ENCODE measurements around the gene OR13J1. TPM values are rescaled to one million over a fixed set of nuclear protein-coding genes. Genes with fewer than 3 reads are reported as not detected.
"Not testable (repeated sequence)": the region's sequence is repeated elsewhere in the genome, so short reads cannot be mapped to it uniquely, and the experiment has no call there.

Gene OR13J1
- total RNA-seq: not detected in 2 replicates

GRCh38 chr9:35870351-35870923, at the start of gene OR13J1:
OR13J1 (minus strand) TSS chr9:35870401; CDS start chr9:35870401, 0 bp downstream.
- no peak for DNase-seq (ENCODE audit: low read depth)

GRCh38 chr9:35919212-35920008, 49.2 kb upstream of the OR13J1 start:
- DNase-seq (ENCODE audit: low read depth): peak; percentile 60

- no peak for DNase-seq (ENCODE audit: low read depth)
These were observed 48.6 kb upstream of the OR13J1 start for GRCh38 chr9:35918780-35919179.

GRCh38 chr9:35917261-35917660, 47.1 kb upstream of the OR13J1 start:
- DNase-seq (ENCODE audit: low read depth): no peak

- DNase-seq (ENCODE audit: low read depth): no peak
These were observed 45.6 kb upstream of the OR13J1 start for GRCh38 chr9:35915681-35916294.

- DNase-seq (ENCODE audit: low read depth): no peak
These were observed 44.2 kb upstream of the OR13J1 start for GRCh38 chr9:35914301-35914807.

GRCh38 chr9:35913429-35913828, 43.2 kb upstream of the OR13J1 start:
- DNase-seq (ENCODE audit: low read depth): not testable (repeated sequence)

GRCh38 chr9:35912791-35913400, 42.7 kb upstream of the OR13J1 start:
- DNase-seq (ENCODE audit: low read depth): no peak

GRCh38 chr9:35911690-35912089, 41.5 kb upstream of the OR13J1 start:
- DNase-seq (ENCODE audit: low read depth): no peak

- peak; percentile 68 for DNase-seq (ENCODE audit: low read depth)
These were observed 40.6 kb upstream of the OR13J1 start for GRCh38 chr9:35910613-35911359.

- DNase-seq (ENCODE audit: low read depth): no peak
These were observed 39.7 kb upstream of the OR13J1 start for GRCh38 chr9:35909687-35910612.

- DNase-seq (ENCODE audit: low read depth): no peak
These were observed 39.1 kb upstream of the OR13J1 start, which contains the start of gene SPAAR for GRCh38 chr9:35909274-35909673. SPAAR (plus strand) TSS chr9:35909490; CDS start chr9:35910464, 974 bp downstream.

GRCh38 chr9:35908504-35909125, 38.4 kb upstream of the OR13J1 start:
- DNase-seq (ENCODE audit: low read depth): no peak

- peak; percentile 96 for DNase-seq (ENCODE audit: low read depth)
These were observed 37.7 kb upstream of the OR13J1 start for GRCh38 chr9:35907711-35908503.

GRCh38 chr9:35906923-35907699, 36.9 kb upstream of the OR13J1 start:
- DNase-seq (ENCODE audit: low read depth): peak; percentile 80

GRCh38 chr9:35905912-35906679, 35.9 kb upstream of the OR13J1 start, which contains the start of gene HRCT1:
HRCT1 (plus strand) TSS chr9:35906202; CDS start chr9:35906288, 86 bp downstream.
- peak; percentile 91 for DNase-seq (ENCODE audit: low read depth)

GRCh38 chr9:35905051-35905781, 35.0 kb upstream of the OR13J1 start:
- peak; percentile 54 for DNase-seq (ENCODE audit: low read depth)

Data from renal cortical epithelial cell (primary cell).